Hippocampal formation (tissue), 2 donors: ENCODE measurements around the gene DXO.
"Not testable (repeated sequence)": the region's sequence is repeated elsewhere in the genome, so short reads cannot be mapped to it uniquely, and the experiment has no call there.

ENCODE experiments used
- DNase-seq, 2 donors: peaks; one replicate each; lab custom pipeline; 2025; lab: John Stamatoyannopoulos, UW

DXO gene

GRCh38 chr6:31971993-31972708 lies at the start of gene DXO:
Gene DXO, minus strand, starts transcription at chr6:31972138. Its CDS starts 463 bp downstream, at chr6:31971675.
- peak; percentile 89 to 96 for DNase-seq

- DNase-seq: not testable (repeated sequence)
Observed at GRCh38 chr6:32014547-32014946, 42.6 kb upstream of the DXO start, which contains the start of gene C4B. Gene C4B, plus strand, starts transcription at chr6:32014795. Its CDS starts 51 bp downstream, at chr6:32014846.

GRCh38 chr6:32013738-32014137 lies 41.8 kb upstream of the DXO start:
- not testable (repeated sequence) for DNase-seq

- not testable (repeated sequence) for DNase-seq
Observed at GRCh38 chr6:32012941-32013617, 41.1 kb upstream of the DXO start.

- not testable (repeated sequence) for DNase-seq
Observed at GRCh38 chr6:32010856-32011530, 39.1 kb upstream of the DXO start.

GRCh38 chr6:32009537-32009936 lies 37.6 kb upstream of the DXO start:
- DNase-seq: not testable (repeated sequence)

- not testable (repeated sequence) for DNase-seq
Observed at GRCh38 chr6:32008616-32009015, 36.7 kb upstream of the DXO start.

GRCh38 chr6:32008037-32008436 lies 36.1 kb upstream of the DXO start:
- not testable (repeated sequence) for DNase-seq

- not testable (repeated sequence) for DNase-seq
Observed at GRCh38 chr6:32007086-32007485, 35.1 kb upstream of the DXO start.

- not testable (repeated sequence) for DNase-seq
Observed at GRCh38 chr6:32005991-32006529, 34.1 kb upstream of the DXO start.

- not testable (repeated sequence) for DNase-seq
Observed at GRCh38 chr6:32005538-32005880, 33.6 kb upstream of the DXO start.

GRCh38 chr6:32004864-32005537 lies 33.1 kb upstream of the DXO start:
- DNase-seq: not testable (repeated sequence)

- DNase-seq: not testable (repeated sequence)
Observed at GRCh38 chr6:32004393-32004792, 32.5 kb upstream of the DXO start.

GRCh38 chr6:32003301-32003700 lies 31.4 kb upstream of the DXO start:
- DNase-seq: not testable (repeated sequence)

GRCh38 chr6:32002546-32003268 lies 30.8 kb upstream of the DXO start:
- DNase-seq: not testable (repeated sequence)

- DNase-seq: not testable (repeated sequence)
Observed at GRCh38 chr6:31996385-31996784, 24.4 kb upstream of the DXO start.

GRCh38 chr6:31994421-31994820 lies 22.5 kb upstream of the DXO start:
- DNase-seq: not testable (repeated sequence)

- DNase-seq: not testable (repeated sequence)
Observed at GRCh38 chr6:31989363-31989762, 17.4 kb upstream of the DXO start.

GRCh38 chr6:31981744-31982143 lies 9.8 kb upstream of the DXO start, which contains the start of gene C4A:
Gene C4A, plus strand, starts transcription at chr6:31982057. Its CDS starts 51 bp downstream, at chr6:31982108.
- DNase-seq: not testable (repeated sequence)

GRCh38 chr6:31980998-31981397 lies 9.1 kb upstream of the DXO start:
- DNase-seq: not testable (repeated sequence)
